Hindlimb muscle (tissue), 1 donor: ENCODE data around the gene LRP8. TPM values are rescaled to one million over a fixed set of nuclear protein-coding genes. Genes with fewer than 3 reads are reported as not detected.
A peak's percentile ranks its signal among the peaks of the same experiment; 100 is the strongest.

ENCODE experiments used
- DNase-seq: peaks from one replicate; pipeline ENCODE4 v3.0.0-alpha.2; 2013
- polyA plus RNA-seq: library from polyadenylated mRNA; unstranded; fragments of 120-200 nt; gene quantifications from one replicate; pipeline ENCODE4 v1.2.1, GENCODE V29; 2013; ENCODE audit not compliant: insufficient read length

Gene LRP8
- polyA plus RNA-seq, 1 donor: 6.1 TPM

- no peak for DNase-seq
Measured at GRCh38 chr1:53257454-53258081, 70.3 kb downstream of the LRP8 start.

DNA sequence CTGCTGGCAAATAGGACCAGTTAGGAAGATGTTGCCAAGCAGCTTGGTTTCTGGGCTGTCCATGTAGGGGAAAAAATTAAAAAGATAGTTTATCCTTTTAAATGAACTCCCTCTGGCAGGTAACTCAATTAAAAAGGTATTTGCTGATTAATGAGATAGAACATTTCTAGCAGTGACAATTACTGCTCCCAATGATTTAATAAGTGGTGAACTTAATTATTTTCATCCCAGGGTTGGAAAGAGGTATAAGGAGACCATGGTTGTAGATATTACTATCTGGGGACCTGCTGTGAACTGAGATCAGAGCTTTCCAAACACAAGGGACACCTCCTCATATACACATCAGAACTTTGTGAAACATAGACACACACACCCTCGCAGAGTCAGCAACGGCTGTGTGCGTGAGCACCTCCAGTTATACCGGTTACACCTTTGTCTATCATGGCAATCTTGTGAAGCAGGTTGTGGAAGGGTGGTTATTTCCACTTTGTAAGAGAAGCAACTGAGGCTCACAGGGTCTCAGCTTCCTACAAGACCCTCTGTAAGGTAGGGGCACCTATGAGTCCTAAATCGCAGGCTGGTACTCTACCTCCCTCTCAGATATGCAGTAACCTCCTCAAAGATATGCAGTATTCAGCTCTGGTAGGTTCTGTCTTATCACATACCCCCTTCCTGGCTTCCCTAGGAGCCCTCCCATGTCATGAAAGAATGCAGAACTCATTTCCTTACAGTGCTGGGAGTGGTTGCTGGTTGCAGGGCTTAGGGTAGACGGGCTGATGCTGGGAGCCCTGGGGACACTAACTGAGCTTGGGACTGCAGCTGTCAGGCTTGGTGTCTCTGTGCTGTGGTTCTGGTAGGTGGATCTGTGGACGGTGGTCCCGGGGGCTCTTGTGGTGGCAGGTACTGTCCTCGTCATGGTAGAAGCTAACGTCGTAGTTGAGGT, 71.1 kb downstream of the LRP8 start:
- no peak for DNase-seq

DNA sequence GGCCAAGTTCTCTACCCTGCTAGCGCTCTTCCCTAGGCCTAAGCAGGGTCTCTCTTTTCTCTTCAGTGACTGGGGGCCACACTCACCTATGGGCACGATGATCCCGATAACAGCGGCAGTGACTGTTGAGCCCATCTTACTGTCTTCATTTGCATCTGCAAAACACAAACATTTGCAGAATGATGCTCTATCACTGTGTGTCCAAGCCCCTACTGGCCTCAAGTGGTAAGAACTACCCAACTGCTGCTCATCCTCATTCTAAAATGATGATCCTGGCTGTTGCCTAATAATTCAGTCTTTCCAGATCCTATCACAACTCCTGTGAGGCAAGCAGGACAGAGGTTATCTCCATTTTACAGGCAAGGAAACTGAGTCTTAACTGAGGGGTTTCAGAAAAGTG, 72.8 kb downstream of the LRP8 start:
- no peak for DNase-seq

- DNase-seq: no peak
Measured at GRCh38 chr1:53254011-53254640, 73.7 kb downstream of the LRP8 start.

DNA sequence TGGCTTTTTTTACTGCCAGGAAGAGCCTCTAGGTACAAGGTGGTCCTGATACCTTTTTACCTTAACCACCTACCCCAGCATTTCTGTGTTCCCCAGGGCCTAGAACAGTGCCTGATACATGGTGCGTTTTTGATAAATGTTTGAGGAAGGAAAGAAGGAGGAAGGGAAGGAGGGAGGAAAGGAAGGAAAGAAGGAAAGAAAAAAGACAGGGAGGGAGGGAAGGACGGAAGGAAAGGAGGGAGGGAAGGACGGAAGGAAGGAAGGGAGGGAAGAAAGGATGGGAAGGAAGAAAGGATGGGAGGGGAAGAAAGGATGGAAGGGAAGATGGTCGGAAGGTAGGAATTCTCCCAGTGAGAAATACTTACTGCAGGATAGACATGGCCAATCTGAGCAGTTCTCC, 77.5 kb downstream of the LRP8 start:
- DNase-seq: no peak

DNA sequence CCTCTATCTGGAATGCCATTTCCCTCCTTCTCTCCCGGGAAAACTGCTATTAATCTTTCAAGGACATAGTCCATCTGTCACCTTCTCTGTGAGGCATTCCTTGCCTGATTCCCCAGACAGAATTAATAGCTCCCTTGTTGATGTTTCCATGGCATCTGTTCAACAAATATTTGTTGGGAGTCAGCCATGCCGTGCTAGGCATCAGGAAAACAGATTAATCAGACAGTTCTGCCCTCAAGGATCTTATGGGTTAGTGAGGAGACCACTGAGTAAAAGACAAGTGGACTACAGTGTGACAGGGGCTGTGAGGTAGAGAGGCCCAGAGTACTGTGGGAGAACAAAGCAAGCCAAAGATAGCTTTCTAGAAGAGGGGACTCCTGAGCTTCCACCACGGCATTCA, 78.2 kb downstream of the LRP8 start:
- DNase-seq: no peak

GRCh38 chr1:53246261-53247134, 81.4 kb downstream of the LRP8 start:
- DNase-seq: no peak

- DNase-seq: no peak
Measured at GRCh38 chr1:53244141-53244540, 83.7 kb downstream of the LRP8 start.

GRCh38 chr1:53242381-53242780, 85.5 kb downstream of the LRP8 start:
- DNase-seq: no peak

DNA sequence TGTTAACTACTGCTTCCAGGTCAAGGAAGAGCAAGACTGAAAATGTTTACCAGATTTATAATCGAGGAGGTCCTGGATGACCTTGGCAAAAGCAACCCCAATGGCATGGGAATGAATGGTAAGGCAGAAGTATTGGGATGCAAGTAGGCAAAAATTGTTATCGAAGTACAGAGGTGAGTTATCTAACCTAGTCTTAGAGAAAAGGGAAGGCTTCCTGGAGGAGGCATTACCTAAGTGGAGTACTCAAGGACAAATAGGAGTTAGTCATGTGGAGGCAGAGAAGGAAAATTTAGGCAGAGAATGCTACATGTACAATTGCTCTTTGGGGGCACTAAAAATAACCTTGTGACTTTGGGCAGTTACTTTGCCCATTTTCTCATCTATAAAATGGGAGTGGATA, 86.0 kb downstream of the LRP8 start:
- no peak for DNase-seq

DNA sequence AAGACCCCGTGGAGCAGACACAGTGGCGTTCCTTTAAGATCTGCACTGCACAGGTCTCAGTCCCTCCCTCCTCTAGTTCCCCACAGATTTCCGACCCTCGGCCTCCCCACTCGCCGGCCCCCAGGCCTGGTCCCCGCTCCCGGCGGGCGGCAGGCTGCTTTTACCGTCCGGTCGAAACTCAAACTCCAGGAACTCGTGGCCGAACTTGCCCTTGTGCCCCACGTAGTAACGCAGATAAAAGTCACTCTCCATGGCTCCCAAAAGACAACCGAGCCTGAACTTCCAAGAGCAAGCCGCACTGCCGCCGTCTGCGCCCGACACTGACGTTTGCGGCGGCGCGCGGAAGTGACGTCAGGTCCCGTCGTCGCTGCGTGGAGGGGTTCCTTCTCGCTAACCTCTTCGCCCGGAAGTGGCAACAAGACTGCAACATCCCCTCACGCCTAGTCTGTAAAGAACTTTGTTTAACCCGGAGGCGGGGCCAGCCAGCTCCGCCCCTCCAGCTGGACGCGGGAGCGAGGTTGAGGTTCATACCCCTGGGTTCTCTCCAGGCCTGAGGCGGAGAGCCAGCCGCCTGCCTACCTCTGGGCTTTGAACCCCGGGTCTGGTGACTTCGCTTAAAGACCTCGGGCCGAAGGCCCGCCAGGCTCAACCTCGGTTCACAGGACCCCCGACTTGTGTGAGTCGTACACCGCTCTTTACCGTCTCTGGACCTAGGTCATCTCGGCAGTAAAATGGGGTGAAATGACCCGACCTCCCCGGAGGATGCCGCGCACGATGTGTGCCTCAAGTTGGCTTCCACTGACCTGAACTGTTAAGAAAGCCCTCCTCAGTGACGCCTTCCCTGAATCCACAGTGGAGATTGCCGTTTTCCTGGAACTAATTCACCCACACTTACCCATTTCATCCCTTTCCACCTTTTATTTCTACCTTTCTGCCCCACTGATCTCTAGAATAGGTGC, 89.4 kb downstream of the LRP8 start, which contains the start of gene MAGOH:
MAGOH (minus strand) TSS at position 322 of the 959 bp plus-strand sequence; CDS start at position 252, 70 bp downstream.
- DNase-seq: peak; percentile 96

GRCh38 chr1:53237638-53238037, 90.2 kb downstream of the LRP8 start:
- DNase-seq: no peak

- no peak for DNase-seq
Measured at GRCh38 chr1:53220962-53221286, 106.9 kb downstream of the LRP8 start.

DNA sequence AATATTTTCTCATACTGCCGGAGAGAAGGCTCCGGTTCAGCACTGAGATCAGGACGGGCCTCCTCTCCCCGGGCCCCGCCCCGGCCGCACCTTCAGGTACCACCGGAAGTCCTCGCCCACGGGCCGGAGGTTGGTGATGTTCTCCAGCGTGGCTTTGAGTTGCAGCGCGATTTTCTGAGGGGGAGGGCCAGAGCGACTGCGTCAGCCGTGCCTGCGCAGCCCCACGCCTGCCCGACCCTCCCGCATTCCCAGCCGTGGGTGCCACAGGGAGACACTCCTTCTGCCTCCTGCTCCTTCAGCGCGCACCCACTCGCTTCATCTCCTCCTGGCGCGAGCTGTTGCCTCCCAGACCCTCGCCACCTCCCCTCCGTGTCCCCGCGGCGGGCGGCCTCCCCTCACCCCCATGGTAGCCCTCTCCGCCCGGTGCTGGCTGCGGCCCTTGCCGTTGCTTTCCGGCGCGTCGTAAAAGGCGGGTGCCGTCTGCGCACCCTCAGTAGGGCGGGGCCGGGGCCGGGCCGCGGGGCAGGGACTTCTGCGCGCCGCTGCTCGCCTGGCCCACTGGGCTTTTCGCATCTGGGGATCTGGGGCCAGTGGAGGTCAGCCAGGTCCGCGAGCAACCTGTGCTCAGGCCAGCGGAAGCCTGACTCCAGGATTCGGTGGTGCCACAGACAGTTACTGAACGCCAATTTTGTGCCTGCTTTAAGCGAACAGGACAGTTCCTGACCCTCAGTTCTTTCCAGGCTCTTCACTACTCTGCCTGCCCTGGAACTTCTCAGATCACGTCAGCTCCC, 107.5 kb downstream of the LRP8 start, which contains the start of gene CZIB:
CZIB (minus strand) TSS at position 464 of the 791 bp plus-strand sequence; CDS start at position 405, 59 bp downstream.
- peak; percentile 95 for DNase-seq

- no peak for DNase-seq
Measured at GRCh38 chr1:53219711-53220110, 108.2 kb downstream of the LRP8 start.

DNA sequence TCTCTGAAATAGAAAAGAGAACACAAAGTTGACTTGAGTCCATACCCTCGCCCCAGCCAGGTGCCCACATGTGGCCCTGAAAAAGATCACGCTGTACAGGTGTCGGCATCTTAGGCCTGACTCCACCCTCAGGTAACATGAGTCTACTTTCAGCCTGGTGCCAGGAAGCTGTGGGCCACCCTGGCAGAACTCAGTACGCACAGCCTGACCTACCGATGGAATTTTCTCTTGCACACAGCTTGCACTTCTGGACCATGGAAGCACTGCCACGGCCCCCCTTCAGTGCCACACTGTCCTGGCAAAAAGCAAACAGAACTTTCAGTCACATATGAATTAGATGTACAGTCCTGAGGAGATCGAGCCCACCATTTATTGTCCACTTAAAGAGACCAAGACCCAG, 109.7 kb downstream of the LRP8 start:
- no peak for DNase-seq

GRCh38 chr1:53214376-53214940, 113.4 kb downstream of the LRP8 start:
- DNase-seq: no peak

DNA sequence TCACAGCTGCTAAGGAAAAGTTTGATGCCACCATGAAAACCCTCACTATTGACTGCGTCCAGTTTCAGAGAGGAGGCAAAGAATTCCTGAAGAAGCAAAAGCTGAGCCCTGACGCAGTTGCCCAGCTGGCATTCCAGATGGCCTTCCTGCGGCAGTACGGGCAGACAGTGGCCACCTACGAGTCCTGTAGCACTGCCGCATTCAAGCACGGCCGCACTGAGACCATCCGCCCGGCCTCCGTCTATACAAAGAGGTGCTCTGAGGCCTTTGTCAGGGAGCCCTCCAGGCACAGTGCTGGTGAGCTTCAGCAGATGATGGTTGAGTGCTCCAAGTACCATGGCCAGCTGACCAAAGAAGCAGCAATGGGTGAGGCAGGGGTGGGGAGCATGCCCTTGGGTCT, 116.9 kb downstream of the LRP8 start:
- DNase-seq: no peak

- no peak for DNase-seq
Measured at GRCh38 chr1:53210352-53210751, 117.5 kb downstream of the LRP8 start.

DNA sequence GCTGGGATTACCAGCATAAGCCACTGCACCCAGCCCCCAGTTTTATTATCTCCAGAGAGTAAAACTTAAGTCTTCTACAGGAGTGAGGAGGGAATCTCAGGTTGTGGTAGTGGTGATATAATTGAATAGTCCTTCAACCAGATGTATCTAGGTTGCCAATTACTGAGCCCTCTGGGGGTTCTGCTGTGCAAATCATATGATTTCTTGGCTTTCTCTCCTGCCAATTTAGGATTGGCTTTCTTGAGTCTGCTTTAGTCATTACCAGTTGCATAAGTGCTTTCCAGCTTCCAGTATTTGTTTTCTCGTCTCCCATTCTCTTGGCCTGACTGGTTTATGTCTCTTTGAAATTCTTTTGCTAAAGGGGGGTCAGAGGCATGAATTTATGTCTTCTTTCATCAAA, 120.1 kb downstream of the LRP8 start:
- no peak for DNase-seq
